Central memory CD8-positive, alpha-beta T cell (primary cell): ENCODE results near the gene DERL2.

Experiments
- ATAC-seq: fragments of 150-1000 bp; cut with Tn5 transposase; replicated peaks from 2 replicates; pipeline ENCODE4 v1.10.0; 2022; ENCODE audit warnings: mild to moderate bottlenecking, moderate FRiP score, moderate number of reproducible peaks; ENCODE audit not compliant: poor library complexity, severe bottlenecking; ENCODE audit errors: extremely low read depth
- DNase-seq, 2 donors: peaks; one replicate each; pipeline ENCODE4 v3.0.0; 2021; ENCODE audit warnings: low spot score in 2 of 2
- H3K27ac Mint-ChIP-seq: one replicate; pipeline ENCODE4 v1.8.0; 2022; ENCODE audit warnings: low read depth, mild to moderate bottlenecking, moderate library complexity, mixed read lengths
- H3K27me3 Mint-ChIP-seq: one replicate; pipeline ENCODE4 v1.8.0; 2022; ENCODE audit warnings: mixed read lengths
- H3K36me3 Mint-ChIP-seq: one replicate; pipeline ENCODE4 v1.8.0; 2022; ENCODE audit warnings: mild to moderate bottlenecking, moderate library complexity, mixed read lengths; ENCODE audit not compliant: insufficient read depth
- H3K4me1 Mint-ChIP-seq: one replicate; pipeline ENCODE4 v1.8.0; 2022; ENCODE audit warnings: mixed read lengths
- H3K4me3 Mint-ChIP-seq: one replicate; pipeline ENCODE4 v1.8.0; 2022; ENCODE audit warnings: mild to moderate bottlenecking, moderate library complexity, mixed read lengths
- H3K9me3 Mint-ChIP-seq: one replicate; pipeline ENCODE4 v1.8.0; 2022; ENCODE audit warnings: mixed read lengths

DERL2 gene

DNA sequence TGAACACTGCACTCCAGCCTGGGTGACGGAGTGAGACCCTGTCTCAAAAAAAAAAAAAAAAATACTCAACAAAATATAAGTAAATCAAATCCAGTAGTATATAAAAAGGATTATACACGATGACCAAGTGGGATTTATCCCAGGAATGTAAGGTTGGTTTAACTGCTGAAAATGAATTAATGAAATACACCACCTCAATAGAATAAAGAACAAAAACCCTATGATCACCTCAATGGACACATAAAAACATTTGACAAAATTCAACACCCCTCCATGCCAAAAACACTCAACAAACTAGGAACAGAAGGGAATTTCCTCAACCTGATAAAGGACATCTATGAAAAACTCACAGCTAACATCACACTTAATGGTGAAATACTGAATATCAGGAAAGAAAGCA is 7.0 kb upstream of the DERL2 start:
- Mint-ChIP-seq H3K9me3 (no peaks in the 10 kb centered on the region), H3K27ac (no peak overlapping the region), H3K4me1 (peaks cover 16% of the 10 kb centered on the region), H3K4me3 (no peak overlapping the region), H3K27me3 (no peaks in the 10 kb centered on the region), H3K36me3 (peaks cover 19% of the 10 kb centered on the region)
- ATAC-seq (no peak), DNase-seq (no peak)

DNA sequence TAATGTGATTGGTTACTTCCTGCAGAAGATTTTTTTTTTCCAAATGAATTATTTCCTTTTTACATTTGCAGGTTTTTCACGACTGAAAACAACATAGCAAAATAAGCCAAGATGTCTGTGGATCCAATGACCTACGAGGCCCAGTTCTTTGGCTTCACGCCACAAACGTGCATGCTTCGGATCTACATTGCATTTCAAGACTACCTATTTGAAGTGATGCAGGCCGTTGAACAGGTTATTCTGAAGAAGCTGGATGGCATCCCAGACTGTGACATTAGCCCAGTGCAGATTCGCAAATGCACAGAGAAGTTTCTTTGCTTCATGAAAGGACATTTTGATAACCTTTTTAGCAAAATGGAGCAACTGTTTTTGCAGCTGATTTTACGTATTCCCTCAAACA is 2.8 kb upstream of the DERL2 start:
- no peak for ATAC-seq

GRCh38 chr17:5486206-5487124 is 487 bp upstream of the DERL2 start, which contains the start of gene MIS12:
Gene MIS12, plus strand, starts transcription at chr17:5486566. Its CDS starts 2,297 bp downstream, at chr17:5488863.
- Mint-ChIP-seq H3K9me3 (no peaks in the 10 kb centered on the region), H3K27me3 (no peaks in the 10 kb centered on the region), H3K36me3 (peaks cover 51% of the 10 kb centered on the region), H3K27ac (peak within 1 kb of the TSS; percentile 97), H3K4me1 (peaks cover 37% of the 10 kb centered on the region), H3K4me3 (peak within 1 kb of the TSS; percentile 93)
- DNase-seq (peak; percentile 86 to 96), ATAC-seq (peak; percentile 88)

More for the DNA sequence above, 2.8 kb upstream of the DERL2 start:
- H3K27ac Mint-ChIP-seq, result no peak overlapping the region
- H3K36me3 Mint-ChIP-seq, result peaks cover 39% of the 10 kb centered on the region
- H3K4me1 Mint-ChIP-seq, result peaks cover 31% of the 10 kb centered on the region
- H3K4me3 Mint-ChIP-seq, result no peak overlapping the region
- H3K9me3 Mint-ChIP-seq, result no peaks in the 10 kb centered on the region
- no peaks in the 10 kb centered on the region for H3K27me3 Mint-ChIP-seq
- DNase-seq, result no peak

DNA sequence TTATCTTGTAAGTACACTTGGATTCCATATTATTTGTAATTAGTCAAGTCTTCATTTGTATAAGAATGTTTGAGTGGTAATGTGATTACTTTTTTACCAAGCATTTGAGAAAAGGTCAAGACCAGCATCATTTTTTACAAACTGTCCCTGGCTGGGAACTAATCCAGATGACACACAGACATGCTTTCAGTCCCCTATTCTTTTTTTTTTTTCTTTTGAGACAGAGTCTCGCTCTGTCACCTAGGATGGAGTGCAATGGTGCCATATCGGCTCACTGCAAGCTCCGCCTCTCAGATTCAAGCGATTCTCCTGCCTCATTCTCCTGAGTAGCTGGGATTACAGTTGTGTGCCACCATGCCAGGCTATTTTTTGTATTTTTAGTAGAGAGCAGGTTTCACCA is 4.5 kb downstream of the DERL2 start:
- ATAC-seq, result no peak
- H3K4me1 Mint-ChIP-seq, result peaks cover 16% of the 10 kb centered on the region

DNA sequence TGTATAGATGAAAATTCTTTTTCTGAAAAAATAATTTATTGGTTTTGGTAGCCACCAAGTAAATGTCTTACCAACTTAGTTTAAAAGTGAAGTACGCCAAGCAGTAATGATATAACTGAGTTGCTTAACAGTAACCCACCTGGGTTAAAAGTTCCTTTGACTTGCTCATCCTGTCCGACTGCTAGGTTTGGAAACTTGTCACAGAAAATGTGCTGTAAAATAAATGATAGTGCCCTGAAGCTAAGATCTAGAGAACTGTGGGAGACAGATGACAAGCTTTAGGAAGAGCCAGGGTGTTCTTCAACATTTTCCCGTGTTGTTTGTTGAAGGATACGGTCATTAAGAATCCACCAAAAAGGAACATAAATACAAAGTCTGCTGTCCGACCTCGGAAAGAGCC is 5.0 kb downstream of the DERL2 start:
- no peak for DNase-seq
- Mint-ChIP-seq H3K27ac (no peak overlapping the region), H3K27me3 (no peaks in the 10 kb centered on the region), H3K9me3 (no peaks in the 10 kb centered on the region), H3K4me3 (no peak overlapping the region), H3K4me1 (peaks cover 15% of the 10 kb centered on the region), H3K36me3 (peaks cover 70% of the 10 kb centered on the region)
- ATAC-seq, result no peak

More for the DNA sequence above, 4.5 kb downstream of the DERL2 start:
- Mint-ChIP-seq H3K27ac (peak overlapping the region; percentile 25), H3K36me3 (peaks cover 69% of the 10 kb centered on the region), H3K4me3 (no peak overlapping the region), H3K9me3 (no peaks in the 10 kb centered on the region), H3K27me3 (no peaks in the 10 kb centered on the region)
- no peak for DNase-seq

GRCh38 chr17:5478992-5479391 is 7.0 kb downstream of the DERL2 start:
- H3K9me3 Mint-ChIP-seq, result no peaks in the 10 kb centered on the region
- no peaks in the 10 kb centered on the region for H3K27me3 Mint-ChIP-seq
- DNase-seq (no peak), ATAC-seq (no peak)
- H3K4me1 Mint-ChIP-seq, result peaks cover 12% of the 10 kb centered on the region
- no peak overlapping the region for H3K4me3 Mint-ChIP-seq
- no peak overlapping the region for H3K27ac Mint-ChIP-seq
- peaks cover 76% of the 10 kb centered on the region for H3K36me3 Mint-ChIP-seq

- ATAC-seq, result no peak
- H3K4me3 Mint-ChIP-seq, result no peak overlapping the region
- H3K27ac Mint-ChIP-seq, result no peak overlapping the region
Observed at GRCh38 chr17:5473906-5474305, 12.1 kb downstream of the DERL2 start.

GRCh38 chr17:5472511-5472910 is 13.5 kb downstream of the DERL2 start:
- Mint-ChIP-seq H3K27me3 (no peaks in the 10 kb centered on the region), H3K9me3 (no peaks in the 10 kb centered on the region), H3K36me3 (peaks cover 50% of the 10 kb centered on the region), H3K4me1 (peaks cover 13% of the 10 kb centered on the region), H3K27ac (no peak overlapping the region), H3K4me3 (no peak overlapping the region)
- ATAC-seq, result no peak
- no peak for DNase-seq

More at GRCh38 chr17:5473906-5474305, 12.1 kb downstream of the DERL2 start:
- peaks cover 4% of the 10 kb centered on the region for H3K4me1 Mint-ChIP-seq
- no peak for DNase-seq
- H3K36me3 Mint-ChIP-seq, result peaks cover 59% of the 10 kb centered on the region
- no peaks in the 10 kb centered on the region for H3K9me3 Mint-ChIP-seq
- no peaks in the 10 kb centered on the region for H3K27me3 Mint-ChIP-seq

- H3K4me1 Mint-ChIP-seq, result peaks cover 37% of the 10 kb centered on the region
- H3K27ac Mint-ChIP-seq, result peak overlapping the region; percentile 50
- DNase-seq (no peak), ATAC-seq (peak; percentile 35)
- peak overlapping the region; percentile 73 for H3K4me3 Mint-ChIP-seq
- H3K36me3 Mint-ChIP-seq, result peaks cover 15% of the 10 kb centered on the region
- no peaks in the 10 kb centered on the region for H3K27me3 Mint-ChIP-seq
- no peaks in the 10 kb centered on the region for H3K9me3 Mint-ChIP-seq
Observed at GRCh38 chr17:5468075-5468473, 17.9 kb downstream of the DERL2 start.

DNA sequence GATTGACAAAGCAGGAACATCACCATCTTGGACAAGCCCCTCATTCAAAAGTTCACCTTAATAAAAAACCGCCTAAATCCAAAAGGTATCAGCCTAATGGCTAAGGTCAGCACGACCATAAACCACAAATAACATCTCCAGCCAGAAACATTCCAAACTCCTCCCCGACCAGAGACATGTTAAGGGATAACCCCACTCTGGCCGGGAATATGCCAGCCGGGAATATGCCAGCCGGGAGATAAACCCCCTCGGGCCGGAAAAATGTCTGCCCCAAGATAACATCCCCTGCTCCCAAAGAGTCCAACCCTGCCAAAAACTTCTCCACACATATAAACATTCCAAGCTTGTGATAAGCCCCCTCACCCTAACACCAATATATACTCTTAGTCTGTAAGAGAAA is 18.6 kb downstream of the DERL2 start:
- peak overlapping the region; percentile 50 for H3K27ac Mint-ChIP-seq
- H3K4me3 Mint-ChIP-seq, result peak overlapping the region; percentile 73
- no peak for DNase-seq
- peaks cover 37% of the 10 kb centered on the region for H3K4me1 Mint-ChIP-seq
- no peaks in the 10 kb centered on the region for H3K9me3 Mint-ChIP-seq
- no peak for ATAC-seq
- no peaks in the 10 kb centered on the region for H3K27me3 Mint-ChIP-seq
- H3K36me3 Mint-ChIP-seq, result peaks cover 13% of the 10 kb centered on the region

GRCh38 chr17:5466295-5466694 is 19.7 kb downstream of the DERL2 start:
- ATAC-seq (no peak), DNase-seq (no peak)
- Mint-ChIP-seq H3K9me3 (no peaks in the 10 kb centered on the region), H3K36me3 (peaks cover 10% of the 10 kb centered on the region), H3K4me1 (peaks cover 37% of the 10 kb centered on the region), H3K27me3 (no peaks in the 10 kb centered on the region), H3K27ac (no peak overlapping the region), H3K4me3 (no peak overlapping the region)

DNA sequence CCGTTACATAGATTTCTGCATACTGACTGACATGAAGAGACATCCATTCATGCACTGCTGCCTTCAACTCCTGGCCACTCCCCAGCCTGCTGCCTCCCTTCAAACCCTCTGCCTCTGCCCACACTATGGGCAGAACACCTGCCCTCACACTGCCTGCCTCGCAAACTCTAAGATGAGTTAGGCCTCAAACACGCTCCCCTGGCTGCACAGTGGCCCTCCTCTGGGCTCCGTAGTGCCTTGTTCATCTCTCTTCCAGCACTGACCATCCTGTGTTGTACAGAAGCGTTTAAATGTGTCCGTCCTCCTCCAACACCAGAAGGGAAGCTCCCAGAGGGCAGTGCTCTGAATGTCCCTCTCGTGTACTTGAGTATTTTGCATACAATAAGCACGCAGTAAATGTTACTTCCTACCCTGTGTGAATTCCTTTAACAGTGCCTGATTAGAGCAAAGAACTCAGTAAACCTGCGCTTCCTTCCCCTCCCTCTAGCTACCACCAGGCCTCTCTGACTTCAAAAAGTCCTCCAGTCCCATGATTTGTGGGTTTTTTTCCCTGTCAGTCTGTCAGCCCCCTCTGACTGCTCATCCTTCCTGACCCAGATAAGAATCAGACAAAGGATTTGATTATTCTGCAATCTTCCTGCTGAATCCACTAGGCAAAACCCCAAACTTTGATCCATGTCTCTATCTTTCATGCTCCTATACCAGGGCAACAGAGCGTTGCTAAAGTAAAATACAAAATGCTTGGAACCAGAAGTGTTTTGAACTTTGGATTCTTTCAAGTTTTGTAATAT is 21.1 kb downstream of the DERL2 start:
- no peak for ATAC-seq
- no peak for DNase-seq
- no peaks in the 10 kb centered on the region for H3K27me3 Mint-ChIP-seq
- H3K4me1 Mint-ChIP-seq, result peaks cover 37% of the 10 kb centered on the region
- H3K36me3 Mint-ChIP-seq, result peaks cover 19% of the 10 kb centered on the region
- H3K4me3 Mint-ChIP-seq, result no peak overlapping the region
- H3K27ac Mint-ChIP-seq, result peak overlapping the region; percentile 53
- no peaks in the 10 kb centered on the region for H3K9me3 Mint-ChIP-seq
